ENCODE results near the gene ANKRD53.

GRCh38 chr2:70985283-70985688 lies 6.9 kb downstream of the ANKRD53 start:
- TF ChIP-seq CTCF (IDR thresholded peaks at IDR 0.05; ENCODE audit: poor library complexity, severe bottlenecking): no peak
- no peak for TF ChIP-seq SMC3 (conservative IDR thresholded peaks at IDR 0.05; ENCODE audit: poor library complexity)
- no peak for TF ChIP-seq EZH2 (IDR thresholded peaks at IDR 0.05; ENCODE audit: borderline replicate concordance, insufficient read depth, low read length, poor library complexity, severe bottlenecking)
- TF ChIP-seq TAF1 (IDR thresholded peaks at IDR 0.05; ENCODE audit: low read depth): no peak
- TF ChIP-seq MXI1 (conservative IDR thresholded peaks at IDR 0.05; ENCODE audit: poor library complexity, severe bottlenecking): no peak
- no peak for TF ChIP-seq EP300 (conservative IDR thresholded peaks at IDR 0.05; ENCODE audit: poor library complexity, severe bottlenecking)
- TF ChIP-seq POLR2AphosphoS5 (IDR thresholded peaks at IDR 0.05): no peak

Measured in neural cell (in vitro differentiated cells).